Endodermal cell (in vitro differentiated cells): ENCODE data around the gene SH3BGRL2. TPM values are rescaled to one million over a fixed set of nuclear protein-coding genes. Genes with fewer than 3 reads are reported as not detected.

Experiments
- DNase-seq: peaks from one replicate; pipeline ENCODE4 v3.0.0-alpha.2; 2017
- H3K27ac ChIP-seq: 2 replicates; pipeline ENCODE4 v1.5.1; 2013; ENCODE audit warnings: mild to moderate bottlenecking, low read depth, low read length, moderate library complexity
- H3K27me3 ChIP-seq: 2 replicates; pipeline ENCODE4 v1.6.1; 2013; ENCODE audit warnings: mild to moderate bottlenecking, low read length, moderate library complexity; ENCODE audit not compliant: insufficient read depth, control insufficient read depth, poor library complexity, severe bottlenecking
- H3K36me3 ChIP-seq: 2 replicates; pipeline ENCODE4 v1.7.0; 2013; ENCODE audit warnings: mild to moderate bottlenecking, low read length, moderate library complexity; ENCODE audit not compliant: control insufficient read depth, insufficient read depth
- H3K4me1 ChIP-seq: one replicate; pipeline ENCODE4 v1.7.0; 2013; ENCODE audit warnings: low read length; ENCODE audit not compliant: control insufficient read depth, insufficient read depth
- H3K4me3 ChIP-seq: 2 replicates; pipeline ENCODE4 v1.5.1; 2013; ENCODE audit warnings: mild to moderate bottlenecking, low read length, moderate library complexity
- H3K9ac ChIP-seq: 2 replicates; pipeline ENCODE4 v1.6.1; 2013; ENCODE audit warnings: mild to moderate bottlenecking, low read length, moderate library complexity; ENCODE audit not compliant: poor library complexity, severe bottlenecking; ENCODE audit errors: extremely low read depth
- H3K9me3 ChIP-seq: 2 replicates; pipeline ENCODE4 v1.6.1; 2013; ENCODE audit warnings: mild to moderate bottlenecking, low read length, moderate library complexity; ENCODE audit not compliant: control insufficient read depth
- H3K27ac Mint-ChIP-seq: 2 replicates; pipeline ENCODE4 v1.8.0; 2020; ENCODE audit warnings: mixed read lengths
- H3K27me3 Mint-ChIP-seq: 2 replicates; pipeline ENCODE4 v1.8.0; 2021; ENCODE audit warnings: mild to moderate bottlenecking, mixed read lengths; ENCODE audit not compliant: insufficient read depth
- H3K36me3 Mint-ChIP-seq: 2 replicates; pipeline ENCODE4 v1.8.0; 2020; ENCODE audit warnings: low read depth, mixed read lengths
- H3K4me1 Mint-ChIP-seq: 2 replicates; pipeline ENCODE4 v1.8.0; 2020; ENCODE audit warnings: mixed read lengths
- H3K4me3 Mint-ChIP-seq: 2 replicates; pipeline ENCODE4 v1.8.0; 2020; ENCODE audit warnings: mild to moderate bottlenecking, moderate library complexity, mixed read lengths
- H3K9me3 Mint-ChIP-seq: 2 replicates; pipeline ENCODE4 v1.8.0; 2020; ENCODE audit warnings: mild to moderate bottlenecking, mixed read lengths
- CTCF ChIP-seq: fragments of 200-600 bp; sonication (generic); conservative IDR thresholded peaks from 2 replicates; pipeline ENCODE4 v1.5.0; 2021; ENCODE audit warnings: antibody characterized with exemption, mild to moderate bottlenecking
- WGBS, 2 experiments: methylation state at CpG; one replicate each; pipeline versions ENCODE4 v1.1.5 to v1.1.7; 2013; ENCODE audit warnings: missing lambda C conversion rate in 2 of 2, mixed read lengths in 1 of 2; ENCODE audit not compliant: insufficient coverage in 1 of 2, insufficient read length in 1 of 2; 5-methylcytosine and 5-hydroxymethylcytosine counted together
- total RNA-seq, 2 donors: library from RNA; stranded (reverse); fragmentation: NEBNext Ultra II Directional in 1 of 2; extraction: Animal tissue kit (Norgen Biotek cat#: 25700) in 1 of 2; gene quantifications; 2 replicates in 1 of 2; 3 replicates in 1 of 2; pipeline ENCODE4 v1.2.1, GENCODE V29; 2021

SH3BGRL2 gene
- total RNA-seq, 2 donors from 2014 or later = 24.3 to 40.1 TPM

GRCh38 chr6:79609225-79609595, 21.9 kb upstream of the SH3BGRL2 start:
- H3K27me3 Mint-ChIP-seq = no peaks in the 10 kb centered on the region
- Histone ChIP-seq H3K9ac (no peak overlapping the region), H3K9me3 (no peaks in the 10 kb centered on the region), H3K4me3 (no peak overlapping the region), H3K4me1 (no peaks in the 10 kb centered on the region), H3K27me3 (no peaks in the 10 kb centered on the region), H3K36me3 (no peaks in the 10 kb centered on the region), H3K27ac (no peak overlapping the region)
- no peaks in the 10 kb centered on the region for H3K36me3 Mint-ChIP-seq
- no peaks in the 10 kb centered on the region for H3K9me3 Mint-ChIP-seq
- no peak for TF ChIP-seq CTCF
- no peak overlapping the region for H3K27ac Mint-ChIP-seq
- no peak for DNase-seq
- WGBS, 2 experiments = 68 to 90% methylated on average over 3 of the region's 3 CpGs
- no peak overlapping the region for H3K4me3 Mint-ChIP-seq
- H3K4me1 Mint-ChIP-seq = peaks cover 18% of the 10 kb centered on the region

- no peak overlapping the region for H3K27ac Mint-ChIP-seq
- no peaks in the 10 kb centered on the region for H3K27me3 ChIP-seq
- H3K4me3 ChIP-seq = no peak overlapping the region
- no peak overlapping the region for H3K9ac ChIP-seq
- H3K36me3 ChIP-seq = no peaks in the 10 kb centered on the region
- no peak for TF ChIP-seq CTCF
- no peak overlapping the region for H3K27ac ChIP-seq
- H3K9me3 ChIP-seq = no peaks in the 10 kb centered on the region
- H3K4me1 Mint-ChIP-seq = peaks cover 25% of the 10 kb centered on the region
- no peak for DNase-seq
- H3K4me3 Mint-ChIP-seq = no peak overlapping the region
- no peaks in the 10 kb centered on the region for H3K27me3 Mint-ChIP-seq
- no peaks in the 10 kb centered on the region for H3K9me3 Mint-ChIP-seq
- no peaks in the 10 kb centered on the region for H3K36me3 Mint-ChIP-seq
- WGBS, 2 experiments = 87 to 91% methylated on average over 2 to 5 of the region's 5 CpGs
- H3K4me1 ChIP-seq = no peaks in the 10 kb centered on the region
Measured at GRCh38 chr6:79610306-79611009, 20.7 kb upstream of the SH3BGRL2 start.

GRCh38 chr6:79612457-79612856, 18.7 kb upstream of the SH3BGRL2 start:
- Histone ChIP-seq H3K9ac (no peak overlapping the region), H3K4me1 (no peaks in the 10 kb centered on the region), H3K4me3 (no peak overlapping the region), H3K27me3 (no peaks in the 10 kb centered on the region), H3K9me3 (no peaks in the 10 kb centered on the region), H3K27ac (no peak overlapping the region), H3K36me3 (no peaks in the 10 kb centered on the region)
- H3K4me3 Mint-ChIP-seq = no peak overlapping the region
- no peak overlapping the region for H3K27ac Mint-ChIP-seq
- DNase-seq = no peak
- no peaks in the 10 kb centered on the region for H3K9me3 Mint-ChIP-seq
- peaks cover 27% of the 10 kb centered on the region for H3K4me1 Mint-ChIP-seq
- 100% methylated on average over 2 of the region's 2 CpGs; no CpG with 5 or more reads in 1 of the 2 experiments for WGBS, 2 experiments
- H3K36me3 Mint-ChIP-seq = no peaks in the 10 kb centered on the region
- no peak for TF ChIP-seq CTCF
- H3K27me3 Mint-ChIP-seq = no peaks in the 10 kb centered on the region
